ENCODE data around the gene NYNRIN. TPM values are rescaled to one million over a fixed set of nuclear protein-coding genes. Genes with fewer than 3 reads are reported as not detected.
A peak's percentile ranks its signal among the peaks of the same experiment; 100 is the strongest.

Gene NYNRIN
- total and polyA plus RNA-seq, 2 of the 8 experiments (the other 6 are each of a cell fraction or from before 2014, with no cell fraction given): 15.2 to 18.3 TPM

- POLR2A ChIA-PET (ENCODE audit: partially characterized antibody): interaction anchor here (0.6 to 5.4 kb wide), 4 partner anchors 9 to 100 kb away, joined by 3 to 46 read pairs (median 16); partner anchors contain the start of gene ADCY4
- Histone ChIP-seq H3K4me3 (ENCODE audit: extremely low read depth in 1 of 4, insufficient read depth in 2 of 4, low read depth in 3 of 4, low read length in 4 of 4) (no peak overlapping the region), H3K27ac (ENCODE audit: low read depth, low read length) (no peak overlapping the region), H2AK5ac (ENCODE audit: low read depth, low read length) (peak overlapping the region; percentile 8; the same call in 1 of the 2 replicates), H3K23me2 (ENCODE audit: low read depth, low read length) (peaks cover 5% of the 10 kb centered on the region; the same call in 1 of the 2 replicates), H3K9ac (replicated peaks in 1 of 4; ENCODE audit: extremely low read depth in 1 of 4, low read depth in 3 of 4, low read length in 3 of 4) (no peak overlapping the region), H3K4me1 (replicated peaks in 1 of 4; ENCODE audit: control insufficient read depth in 3 of 4, insufficient read depth in 4 of 4, low read length in 3 of 4) (peaks cover 6 to 21% (median 15%) of the 10 kb centered on the region in 4 experiments), H4K20me1 (replicated peaks in 1 of 2; ENCODE audit: control insufficient read depth in 1 of 2, insufficient read depth in 2 of 2, low read length in 2 of 2) (peaks cover 0 to 3% of the 10 kb centered on the region in 2 experiments), H3K23ac (ENCODE audit: insufficient read length) (no peak overlapping the region), H3K56ac (replicated peaks; ENCODE audit: insufficient read length, low read depth, low read length) (no peak overlapping the region), H2BK5ac (ENCODE audit: low read depth, low read length) (peak overlapping the region; percentile 12; the same call in 1 of the 2 replicates), H2AFZ (ENCODE audit: low read length) (peak overlapping the region; percentile 80), H3K4ac (replicated peaks; ENCODE audit: insufficient read length, low read depth, low read length) (peak overlapping the region; percentile 50), H3K18ac (ENCODE audit: extremely low read depth, low read length) (peak overlapping the region; percentile 19; the same call in 1 of the 2 replicates), H4K91ac (replicated peaks; ENCODE audit: insufficient read length, low read length) (peak overlapping the region; percentile 68), H2BK12ac (ENCODE audit: low read depth, low read length) (peak overlapping the region; percentile 90; the same call in 1 of the 2 replicates), H2BK15ac (ENCODE audit: low read length) (peak overlapping the region; percentile 98; the same call in 1 of the 2 replicates), H2BK120ac (replicated peaks; ENCODE audit: low read depth, low read length) (peak overlapping the region; percentile 59), H3K27me3 (replicated peaks in 1 of 4; ENCODE audit: control insufficient read depth in 3 of 4, extremely low read depth in 1 of 4, insufficient read depth in 3 of 4, low read length in 3 of 4) (peaks cover 0 to 20% (median 1%) of the 10 kb centered on the region in 4 experiments; a peak in 3 of 7 replicates), H3K9me3 (ENCODE audit: insufficient read depth in 2 of 2, low read depth in 1 of 2, low read length in 1 of 2) (no peaks in the 10 kb centered on the region), H3K79me1 (ENCODE audit: low read depth, low read length) (no peaks in the 10 kb centered on the region), H3K4me2 (ENCODE audit: insufficient read depth in 1 of 2, low read depth in 2 of 2, low read length in 2 of 2) (no peak overlapping the region), H4K8ac (ENCODE audit: extremely low read depth, insufficient read depth, low read length) (no peak overlapping the region; the same call in 1 of the 2 replicates), H3K36me3 (ENCODE audit: control insufficient read depth in 2 of 4, insufficient read depth in 4 of 4, low read length in 3 of 4) (no peaks in the 10 kb centered on the region), H2BK20ac (ENCODE audit: low read length) (peak overlapping the region; percentile 83; the same call in 1 of the 2 replicates), H3K79me2 (ENCODE audit: control insufficient read depth in 1 of 2, insufficient read depth in 2 of 2, low read length in 2 of 2) (no peaks in the 10 kb centered on the region), H3K14ac (ENCODE audit: insufficient read length) (no peak overlapping the region), H4K5ac (ENCODE audit: insufficient read length, low read depth, low read length) (no peak overlapping the region)
- TF ChIP-seq SP2 (IDR thresholded peaks at IDR 0.05; ENCODE audit: low read length) (no peak), JUND (IDR thresholded peaks at IDR 0.05; ENCODE audit: low read length) (no peak), RAD21 (IDR thresholded peaks at IDR 0.05 in 1 of 2, conservative IDR thresholded peaks at IDR 0.05 in 1 of 2; ENCODE audit: low read depth in 2 of 2, low read length in 2 of 2) (peak; percentile 23 to 36; a peak in 3 of 4 replicates), CTCF (IDR thresholded peaks at IDR 0.05; ENCODE audit: control extremely low read depth in 1 of 3, insufficient read depth in 1 of 3, low read depth in 1 of 3, low read length in 3 of 3) (peak; percentile 45 to 55 (median 46)), KDM5A (IDR thresholded peaks at IDR 0.05; ENCODE audit: low read length) (no peak)
- FAIRE-seq (no peak), DNase-seq (ENCODE audit: low read depth in 1 of 2, low spot score in 2 of 2) (no peak)
- WGBS, 2 experiments (ENCODE audit: extremely low coverage in 1 of 2, insufficient coverage in 1 of 2, insufficient read length in 1 of 2, insufficient replicate concordance in 2 of 2, low coverage in 1 of 2, low lambda C conversion rate in 2 of 2, missing lambda C conversion rate in 1 of 2): 46% methylated on average over 8 of the region's 8 CpGs; no CpG with 5 or more reads in 1 of the 2 experiments
- CTCF ChIA-PET (ENCODE audit: partially characterized antibody): interaction anchor here (0.6 to 21.3 kb wide), 12 partner anchors 8 to 1481 kb away, joined by 3 to 664 read pairs (median 18); partner anchors contain the start of genes ADCY4, NFATC4 and RIPK3
Measured at GRCh38 chr14:24426912-24427536, 28.2 kb downstream of the NYNRIN start.

Measured in H1 (cell line).